GM12865 (cell line): Measurements from ENCODE around the gene LYRM7.
A peak's percentile ranks its signal among the peaks of the same experiment; 100 is the strongest.

Experiments used
- DNase-seq: peaks from one replicate; pipeline ENCODE4 v3.0.0; 2010; ENCODE audit warnings: low read depth
- H3K4me3 ChIP-seq: 2 replicates; pipeline ENCODE4 v1.5.1; 2011; ENCODE audit warnings: mild to moderate bottlenecking, low read depth, low read length, control low read depth
- CTCF ChIP-seq: IDR thresholded peaks from 2 replicates; pipeline ENCODE4 v1.5.1; 2011; ENCODE audit warnings: low read length, control low read depth, low read depth, inconsistent platforms; ENCODE audit not compliant: insufficient read depth; ENCODE audit errors: missing control alignments

LYRM7 gene

GRCh38 chr5:131224387-131225201 is 53.9 kb downstream of the LYRM7 start:
- H3K4me3 ChIP-seq = peak overlapping the region; percentile 49
- DNase-seq = peak; percentile 91
- TF ChIP-seq CTCF = no peak

GRCh38 chr5:131225282-131225974 is 54.7 kb downstream of the LYRM7 start:
- no peak overlapping the region; the same call in 1 of the 2 replicates for H3K4me3 ChIP-seq
- TF ChIP-seq CTCF = no peak
- no peak for DNase-seq

- H3K4me3 ChIP-seq = no peak overlapping the region
- no peak for DNase-seq
These were observed 56.2 kb downstream of the LYRM7 start for GRCh38 chr5:131226899-131227298.

GRCh38 chr5:131228646-131229045 is 57.9 kb downstream of the LYRM7 start:
- H3K4me3 ChIP-seq = no peak overlapping the region
- no peak for TF ChIP-seq CTCF
- DNase-seq = no peak

More at GRCh38 chr5:131226899-131227298, 56.2 kb downstream of the LYRM7 start:
- TF ChIP-seq CTCF = no peak

GRCh38 chr5:131229623-131230022 is 58.9 kb downstream of the LYRM7 start:
- H3K4me3 ChIP-seq = no peak overlapping the region

GRCh38 chr5:131230406-131230805 is 59.7 kb downstream of the LYRM7 start:
- TF ChIP-seq CTCF = no peak
- peak; percentile 66 for DNase-seq
- H3K4me3 ChIP-seq = no peak overlapping the region

More at GRCh38 chr5:131229623-131230022, 58.9 kb downstream of the LYRM7 start:
- no peak for DNase-seq
- no peak for TF ChIP-seq CTCF
